HG03439 (cell line): ENCODE data around the gene CCR5AS.

Experiments used
- ATAC-seq: cut with Tn5 transposase; IDR thresholded peaks from one replicate; pipeline ENCODE4 v1.9.1; 2021; ENCODE audit warnings: mild to moderate bottlenecking, moderate library complexity; ENCODE audit not compliant: unreplicated experiment

The CCR5AS gene

GRCh38 chr3:46383211-46383950 is 23.5 kb downstream of the CCR5AS start:
- ATAC-seq, result no peak

GRCh38 chr3:46381625-46382024 is 25.2 kb downstream of the CCR5AS start:
- no peak for ATAC-seq

- no peak for ATAC-seq
These were observed 26.2 kb downstream of the CCR5AS start for GRCh38 chr3:46380471-46381221.

- ATAC-seq, result no peak
These were observed 28.4 kb downstream of the CCR5AS start for GRCh38 chr3:46378426-46378942.

- no peak for ATAC-seq
These were observed 31.1 kb downstream of the CCR5AS start for GRCh38 chr3:46375814-46376213.

- no peak for ATAC-seq
These were observed 31.6 kb downstream of the CCR5AS start for GRCh38 chr3:46375218-46375617.

- no peak for ATAC-seq
These were observed 32.1 kb downstream of the CCR5AS start for GRCh38 chr3:46374755-46375154.

GRCh38 chr3:46372492-46373359 is 34.1 kb downstream of the CCR5AS start:
- no peak for ATAC-seq

- ATAC-seq, result no peak
These were observed 35.1 kb downstream of the CCR5AS start for GRCh38 chr3:46371519-46372340.

- no peak for ATAC-seq
These were observed 35.9 kb downstream of the CCR5AS start, which contains the start of gene CCR5 for GRCh38 chr3:46370839-46371518. TSS of gene CCR5 (plus strand) at chr3:46370946. CDS start at chr3:46372903, 1,957 bp downstream.

- ATAC-seq, result peak; percentile 73
These were observed 37.2 kb downstream of the CCR5AS start for GRCh38 chr3:46369675-46370132.

- no peak for ATAC-seq
These were observed 37.7 kb downstream of the CCR5AS start for GRCh38 chr3:46369151-46369550.

- no peak for ATAC-seq
These were observed 38.3 kb downstream of the CCR5AS start for GRCh38 chr3:46368569-46368968.

GRCh38 chr3:46367811-46368210 is 39.1 kb downstream of the CCR5AS start:
- ATAC-seq, result no peak

GRCh38 chr3:46365737-46366524 is 40.9 kb downstream of the CCR5AS start:
- no peak for ATAC-seq

- ATAC-seq, result no peak
These were observed 41.8 kb downstream of the CCR5AS start for GRCh38 chr3:46365041-46365440.

GRCh38 chr3:46361408-46362283 is 45.2 kb downstream of the CCR5AS start:
- ATAC-seq, result no peak

- no peak for ATAC-seq
These were observed 46.0 kb downstream of the CCR5AS start for GRCh38 chr3:46360907-46361306.
